HG03159 (cell line): Measurements from ENCODE around the gene CLOCK.

Source experiments
- ATAC-seq: cut with Tn5 transposase; IDR thresholded peaks from one replicate; pipeline ENCODE4 v1.9.1; 2021; ENCODE audit warnings: mild to moderate bottlenecking, moderate library complexity; ENCODE audit not compliant: unreplicated experiment

CLOCK gene

GRCh38 chr4:55545151-55545550, 1.6 kb downstream of the CLOCK start:
- ATAC-seq = no peak

GRCh38 chr4:55543858-55544257, 2.9 kb downstream of the CLOCK start:
- ATAC-seq = no peak

GRCh38 chr4:55540271-55540670, 6.4 kb downstream of the CLOCK start:
- ATAC-seq = no peak

- no peak for ATAC-seq
Measured at GRCh38 chr4:55539658-55540057, 7.1 kb downstream of the CLOCK start.

- ATAC-seq = no peak
Measured at GRCh38 chr4:55538531-55538930, 8.2 kb downstream of the CLOCK start.

GRCh38 chr4:55534306-55534705, 12.4 kb downstream of the CLOCK start:
- no peak for ATAC-seq

- ATAC-seq = no peak
Measured at GRCh38 chr4:55530691-55531090, 16.0 kb downstream of the CLOCK start.

GRCh38 chr4:55530167-55530566, 16.5 kb downstream of the CLOCK start:
- ATAC-seq = no peak

- ATAC-seq = no peak
Measured at GRCh38 chr4:55528491-55528890, 18.2 kb downstream of the CLOCK start.

GRCh38 chr4:55524844-55525571, 21.7 kb downstream of the CLOCK start:
- no peak for ATAC-seq

- no peak for ATAC-seq
Measured at GRCh38 chr4:55518442-55518841, 28.3 kb downstream of the CLOCK start.

GRCh38 chr4:55517526-55518229, 29.0 kb downstream of the CLOCK start:
- ATAC-seq = peak; percentile 65

- no peak for ATAC-seq
Measured at GRCh38 chr4:55512922-55513571, 33.7 kb downstream of the CLOCK start.

GRCh38 chr4:55512077-55512476, 34.6 kb downstream of the CLOCK start:
- no peak for ATAC-seq

GRCh38 chr4:55510685-55511084, 36.0 kb downstream of the CLOCK start:
- no peak for ATAC-seq

GRCh38 chr4:55509266-55509665, 37.4 kb downstream of the CLOCK start:
- ATAC-seq = no peak

- no peak for ATAC-seq
Measured at GRCh38 chr4:55507612-55508011, 39.1 kb downstream of the CLOCK start.

GRCh38 chr4:55503169-55503568, 43.5 kb downstream of the CLOCK start:
- ATAC-seq = no peak

GRCh38 chr4:55500072-55500471, 46.6 kb downstream of the CLOCK start:
- no peak for ATAC-seq

GRCh38 chr4:55499495-55499894, 47.2 kb downstream of the CLOCK start:
- ATAC-seq = no peak

- ATAC-seq = no peak
Measured at GRCh38 chr4:55498051-55498450, 48.7 kb downstream of the CLOCK start.

- ATAC-seq = no peak
Measured at GRCh38 chr4:55491486-55491885, 55.2 kb downstream of the CLOCK start.
